Thyroid gland (tissue), 4 donors: ENCODE results near the gene SEC16B.

ENCODE experiments used
- CTCF ChIP-seq, 6 experiments: fragments of 200-600 bp in 3 of 6; fragments of 450-650 bp in 3 of 6; sonication (generic) in 3 of 6; IDR thresholded peaks; one replicate each; pipeline ENCODE4 v1.5.1; 2016 to 2019; ENCODE audit warnings: antibody characterized with exemption in 6 of 6, mild to moderate bottlenecking in 2 of 6, inconsistent platforms in 1 of 6, moderate library complexity in 1 of 6
- POLR2A ChIP-seq, 2 donors: fragments of 450-650 bp; IDR thresholded peaks; one replicate each; pipeline ENCODE4 v1.6.1; 2017; ENCODE audit warnings: antibody characterized with exemption in 2 of 2, mild to moderate bottlenecking in 2 of 2, moderate library complexity in 1 of 2

GRCh38 chr1:177922209-177922608 lies 47.6 kb downstream of the SEC16B start:
- TF ChIP-seq CTCF (IDR thresholded peaks at IDR 0.05), result no peak
- no peak for TF ChIP-seq POLR2A (IDR thresholded peaks at IDR 0.05)
